GM18499 (cell line): Measurements from ENCODE around the gene SLC13A3.
"Not testable (repeated sequence)": the region's sequence is repeated elsewhere in the genome, so short reads cannot be mapped to it uniquely, and the experiment has no call there.

ENCODE experiments used
- ATAC-seq: cut with Tn5 transposase; IDR thresholded peaks from one replicate; pipeline ENCODE4 v1.9.1; 2021; ENCODE audit warnings: moderate number of reproducible peaks; ENCODE audit not compliant: insufficient read depth, unreplicated experiment

The SLC13A3 gene

DNA sequence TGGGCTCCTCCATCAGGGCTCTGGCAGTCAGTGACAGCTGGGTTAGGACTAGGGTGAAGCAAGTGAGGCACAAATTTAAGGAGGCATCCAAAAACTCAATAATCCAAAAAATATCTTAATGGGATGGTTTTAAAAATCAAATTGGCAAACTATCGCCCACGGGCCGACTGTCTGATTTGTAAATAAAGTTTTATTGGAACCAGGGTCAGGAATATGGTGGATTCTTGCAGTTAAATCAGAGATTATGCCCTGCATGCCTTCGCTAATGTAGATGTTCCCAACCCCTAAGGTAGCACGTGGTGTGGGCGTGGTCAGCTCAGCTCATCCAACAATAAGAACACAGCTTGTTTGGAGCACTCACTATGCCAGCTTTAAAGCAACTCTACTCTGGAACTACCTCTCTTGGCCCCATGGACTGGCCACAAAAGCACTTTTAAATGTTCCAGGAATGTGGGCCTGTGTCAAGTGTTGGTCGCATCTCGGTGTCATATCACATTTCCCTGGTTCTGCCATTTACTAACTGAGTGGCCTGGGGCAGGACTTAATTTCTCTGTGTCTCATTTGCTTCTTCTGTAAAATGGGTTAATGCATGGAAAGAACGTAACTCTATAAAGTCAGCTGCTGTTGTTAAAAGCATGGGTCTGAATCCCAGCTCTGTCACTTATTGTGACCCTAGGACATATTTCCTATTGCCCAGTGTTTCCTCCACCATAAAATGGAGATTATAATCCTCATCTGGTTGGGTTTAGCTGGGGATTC is 31.0 kb upstream of the SLC13A3 start:
- ATAC-seq = no peak

DNA sequence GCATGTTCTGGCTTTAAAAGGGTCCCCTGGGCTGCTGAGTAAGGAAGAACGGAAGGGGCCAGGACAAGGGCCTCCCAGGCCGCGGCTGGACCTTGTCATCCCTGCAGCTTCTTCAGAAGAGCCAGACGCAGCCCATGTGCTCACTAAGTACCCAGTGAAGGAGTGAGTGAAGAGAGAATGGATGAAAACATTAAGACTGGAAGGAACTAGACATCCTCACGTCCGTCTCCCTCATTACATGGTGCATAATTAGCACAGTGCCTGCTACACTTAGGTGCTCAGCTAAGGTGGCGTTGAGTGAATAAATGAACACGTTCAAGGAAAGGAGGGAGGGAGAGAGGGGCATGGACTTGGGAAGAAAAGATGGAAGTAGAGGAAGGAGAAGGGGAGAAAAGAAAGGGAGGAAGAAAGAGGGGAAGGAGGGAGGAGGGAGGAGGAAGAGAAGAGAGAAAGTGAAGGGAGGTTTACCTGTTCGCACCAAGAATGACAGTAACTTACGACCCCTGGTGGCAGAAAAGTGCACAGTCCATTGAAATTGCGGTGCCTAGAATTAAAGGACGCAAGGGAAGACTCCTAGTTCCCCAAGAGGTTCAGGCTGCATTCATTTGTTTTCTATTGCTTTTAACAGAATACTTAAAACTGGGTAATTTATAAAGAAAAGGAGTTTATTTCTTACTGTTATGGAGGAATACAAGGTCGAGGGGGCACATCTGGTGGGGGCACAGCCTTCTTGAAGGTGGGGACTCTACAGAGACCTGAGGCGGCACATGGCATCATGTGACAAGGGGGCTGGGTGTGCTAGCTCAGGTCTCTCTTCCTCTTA is 30.0 kb upstream of the SLC13A3 start:
- no peak for ATAC-seq

DNA sequence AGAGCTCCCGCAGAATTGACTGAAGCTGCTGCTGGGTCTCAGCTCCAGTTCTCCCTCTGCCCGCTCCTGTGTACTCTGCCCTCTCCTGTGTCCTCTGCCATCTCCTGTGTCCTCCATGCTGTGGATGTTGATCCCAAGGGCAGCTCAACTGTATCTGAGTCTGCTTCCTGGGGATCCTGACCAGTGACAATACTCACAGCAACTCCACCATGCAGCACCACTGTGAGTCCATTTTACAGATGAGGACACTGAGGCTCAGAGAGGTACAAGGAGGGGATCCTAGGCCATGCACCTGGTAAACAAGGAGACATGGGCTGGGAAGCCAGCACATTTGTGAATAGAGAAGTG is 29.4 kb upstream of the SLC13A3 start:
- ATAC-seq = no peak

DNA sequence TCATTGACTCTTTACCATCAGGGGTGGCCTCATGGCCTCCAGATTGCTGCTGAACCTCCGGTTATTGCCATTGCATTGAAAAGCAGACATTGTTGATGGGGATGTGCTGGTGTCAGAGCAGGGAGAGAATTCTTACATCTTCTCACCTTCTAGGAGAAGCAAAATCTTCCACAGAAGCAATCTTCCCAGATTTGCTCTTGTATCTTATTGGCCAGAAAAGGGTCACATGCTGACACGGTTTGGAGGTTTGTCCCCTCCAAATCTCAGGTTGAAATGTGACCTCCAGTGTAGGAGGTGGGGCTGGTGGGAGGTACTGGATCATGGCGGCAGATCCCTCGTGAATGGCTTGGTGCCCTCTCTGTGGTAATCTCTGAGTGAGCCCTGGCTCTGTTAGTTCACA is 27.3 kb upstream of the SLC13A3 start:
- ATAC-seq = no peak

DNA sequence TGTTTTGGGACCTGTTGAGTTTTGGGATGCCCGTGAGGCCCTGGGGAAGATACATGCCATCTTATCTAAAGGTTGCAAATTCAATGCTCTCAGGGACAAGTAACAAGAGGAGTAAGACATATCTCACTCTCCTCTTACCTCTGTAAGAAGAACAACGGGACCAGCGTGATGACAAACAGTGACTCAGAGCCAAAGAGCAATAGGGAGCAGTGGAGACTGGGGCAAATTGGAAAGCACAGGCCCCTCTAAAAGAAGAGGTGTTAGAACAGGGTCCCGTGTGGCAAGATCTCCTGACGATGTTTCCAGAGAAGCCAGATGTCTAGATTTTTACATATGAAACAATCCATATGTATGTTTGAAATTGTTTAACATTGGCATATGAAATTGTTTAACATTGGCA is 26.3 kb upstream of the SLC13A3 start:
- ATAC-seq = no peak

DNA sequence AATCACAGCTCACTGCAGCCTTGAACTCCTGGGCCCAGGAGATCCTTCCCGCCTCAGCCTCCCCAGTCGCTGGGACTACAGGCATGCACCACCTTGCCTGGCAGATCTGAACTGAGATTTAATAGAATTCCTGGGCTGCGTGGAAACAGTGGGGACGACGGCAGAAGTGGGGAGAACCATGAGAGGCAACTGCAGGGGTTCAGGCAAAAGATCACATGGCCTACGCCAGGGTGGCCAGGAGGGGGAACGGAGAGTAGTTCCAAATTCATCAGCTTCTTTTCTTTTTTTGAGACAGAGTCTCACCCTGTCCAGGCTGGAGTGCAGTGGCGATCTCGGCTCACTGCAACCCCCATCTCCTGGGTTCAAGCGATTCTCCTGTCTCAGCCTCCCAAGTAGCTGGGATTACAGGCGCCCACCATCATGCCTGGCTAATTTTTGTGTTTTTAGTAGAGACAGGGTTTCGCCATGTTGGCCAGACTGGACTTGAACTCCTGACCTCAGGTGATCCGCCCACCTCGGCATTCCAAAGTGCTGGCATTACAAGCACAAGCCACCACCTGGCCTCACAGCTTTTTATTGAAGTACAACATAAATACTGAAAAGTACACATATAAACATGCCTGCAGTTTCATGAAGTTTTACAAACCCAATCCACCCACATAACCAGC is 25.5 kb upstream of the SLC13A3 start:
- ATAC-seq = not testable (repeated sequence)

DNA sequence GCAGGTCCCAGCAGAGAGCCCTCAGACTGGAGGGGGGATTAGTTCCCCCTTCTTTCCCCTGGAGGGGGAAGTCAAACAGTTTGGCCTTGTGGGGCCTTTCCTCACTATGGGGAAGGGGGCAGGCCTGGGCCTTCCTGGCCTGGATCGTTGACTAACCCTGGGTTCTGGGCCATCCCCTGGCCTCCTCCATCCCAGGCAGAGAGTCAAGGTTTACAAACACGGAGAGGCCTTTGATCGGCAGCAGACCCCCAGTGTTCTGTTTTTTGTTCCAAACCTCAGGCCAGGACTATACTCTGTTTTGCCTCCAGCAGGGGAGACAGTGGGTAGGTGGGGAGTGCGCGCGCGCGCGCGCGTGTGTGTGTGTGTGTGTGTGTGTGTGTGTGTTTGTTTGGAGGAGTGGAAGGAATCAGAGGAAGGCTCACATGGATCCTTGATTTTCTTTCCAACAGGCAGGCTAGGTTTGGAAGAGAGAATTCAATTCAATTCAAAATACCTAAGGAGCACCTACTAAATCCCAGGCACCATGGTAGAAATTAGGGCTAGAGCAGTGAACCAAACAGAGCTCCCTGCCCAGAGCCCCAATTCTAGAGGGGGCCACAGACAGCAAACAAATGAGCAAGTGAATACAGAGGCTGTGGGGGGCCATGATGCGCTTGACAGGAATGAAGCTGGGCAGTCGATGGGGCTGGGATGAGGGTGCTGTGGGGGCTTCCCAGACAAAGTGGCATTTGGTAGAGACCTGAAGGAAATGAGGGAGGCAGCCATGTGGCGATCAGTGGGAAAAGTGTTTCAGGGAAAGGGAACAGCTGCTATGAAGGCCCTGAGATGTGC is 23.2 kb upstream of the SLC13A3 start:
- ATAC-seq = no peak

DNA sequence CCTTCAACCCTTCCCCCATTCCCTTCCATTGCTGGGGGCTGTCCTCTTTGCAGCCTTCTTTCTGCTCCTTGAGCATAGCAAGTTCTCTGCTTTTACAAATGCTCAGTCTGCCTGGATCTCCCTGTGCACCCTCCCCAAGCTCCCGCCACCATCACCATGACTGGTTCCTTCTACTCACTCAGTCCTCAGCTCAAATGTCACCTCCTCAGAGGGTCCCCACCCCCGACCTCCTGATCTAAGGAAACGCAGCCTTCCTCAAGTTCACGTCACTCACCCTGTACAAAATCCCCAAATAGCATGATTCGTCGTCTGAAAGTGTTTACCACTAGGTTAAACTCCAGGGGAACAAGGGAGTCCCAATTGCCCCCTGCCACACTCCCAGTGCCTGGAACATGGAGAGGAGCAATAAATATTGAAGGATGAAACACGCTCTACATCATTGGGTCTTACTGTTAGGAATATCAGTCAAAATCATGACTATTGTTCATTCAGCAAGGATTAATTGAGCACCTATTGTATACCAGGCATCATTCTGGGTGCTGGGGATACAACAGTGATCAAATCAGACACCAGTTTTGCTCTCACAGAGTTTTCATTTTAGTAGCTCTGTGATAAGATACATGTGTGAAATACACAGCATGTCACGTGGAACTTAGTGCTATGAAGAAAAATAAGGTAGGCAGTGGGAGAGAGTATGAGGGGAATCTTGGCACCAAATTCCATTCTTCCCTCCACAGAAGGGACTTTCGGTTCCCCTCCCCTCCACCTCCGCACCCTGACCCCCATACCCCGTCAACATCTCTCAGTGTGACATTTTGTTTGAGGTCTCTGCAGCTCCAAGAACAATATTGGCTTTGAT is 22.4 kb upstream of the SLC13A3 start:
- ATAC-seq = no peak

DNA sequence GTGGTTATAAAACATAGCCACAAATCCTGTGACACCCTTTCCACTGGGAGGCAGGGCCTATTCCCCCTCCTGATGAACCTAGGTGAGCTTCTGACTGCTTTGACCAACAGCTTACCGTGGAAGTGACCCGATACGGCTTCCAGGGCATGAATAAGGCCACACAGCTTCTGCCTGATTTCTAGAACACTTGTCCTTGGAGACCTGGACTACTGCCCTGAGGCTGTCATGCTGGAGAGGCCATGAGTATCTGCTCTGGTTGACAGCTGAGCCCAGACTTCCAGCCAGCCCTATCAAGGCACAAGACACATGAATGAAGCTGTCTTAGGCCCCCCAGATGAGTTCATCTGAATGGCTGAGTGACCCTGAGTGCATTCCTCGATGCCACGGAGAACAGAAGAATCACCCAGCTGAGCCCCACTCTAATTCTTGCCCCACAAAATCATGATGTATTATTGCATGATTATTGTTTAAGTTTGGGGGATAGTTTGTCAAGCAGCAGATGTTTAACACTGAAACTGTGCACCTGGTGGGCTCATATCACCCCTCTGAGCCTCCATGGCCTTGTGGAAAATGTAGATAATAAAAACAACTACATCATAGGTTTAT is 21.4 kb upstream of the SLC13A3 start:
- ATAC-seq = no peak

DNA sequence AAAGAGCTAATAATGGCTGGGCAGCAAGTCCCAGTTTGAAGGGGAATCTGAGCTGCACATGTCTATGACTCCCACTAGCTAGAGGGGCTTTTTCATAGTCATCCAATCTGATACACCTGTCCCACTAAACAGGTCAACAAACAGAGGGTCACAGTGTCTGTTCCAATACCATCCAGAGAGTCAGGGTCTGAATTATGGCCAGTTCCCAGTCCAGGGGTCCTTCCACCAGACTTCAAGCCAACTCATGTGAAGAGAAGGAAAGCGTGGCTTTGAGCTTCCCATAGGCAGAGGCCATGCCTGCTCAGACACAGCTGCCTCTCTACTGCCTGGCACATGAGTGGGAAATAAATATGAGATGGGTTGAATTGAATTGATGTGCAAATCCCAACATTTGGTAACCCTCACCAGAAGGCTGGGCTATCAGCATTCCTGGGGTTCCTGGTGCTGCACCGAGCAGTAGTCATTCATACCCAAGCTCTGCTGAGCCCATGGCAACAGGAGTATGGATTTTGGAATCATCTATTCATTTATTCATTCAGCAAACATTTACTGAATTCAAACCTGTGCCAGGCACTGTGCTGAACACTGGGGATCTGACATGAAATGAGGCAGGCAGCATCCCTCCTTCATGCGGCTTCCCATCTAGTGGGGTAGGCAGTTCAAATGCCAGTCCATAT is 20.7 kb upstream of the SLC13A3 start:
- no peak for ATAC-seq

DNA sequence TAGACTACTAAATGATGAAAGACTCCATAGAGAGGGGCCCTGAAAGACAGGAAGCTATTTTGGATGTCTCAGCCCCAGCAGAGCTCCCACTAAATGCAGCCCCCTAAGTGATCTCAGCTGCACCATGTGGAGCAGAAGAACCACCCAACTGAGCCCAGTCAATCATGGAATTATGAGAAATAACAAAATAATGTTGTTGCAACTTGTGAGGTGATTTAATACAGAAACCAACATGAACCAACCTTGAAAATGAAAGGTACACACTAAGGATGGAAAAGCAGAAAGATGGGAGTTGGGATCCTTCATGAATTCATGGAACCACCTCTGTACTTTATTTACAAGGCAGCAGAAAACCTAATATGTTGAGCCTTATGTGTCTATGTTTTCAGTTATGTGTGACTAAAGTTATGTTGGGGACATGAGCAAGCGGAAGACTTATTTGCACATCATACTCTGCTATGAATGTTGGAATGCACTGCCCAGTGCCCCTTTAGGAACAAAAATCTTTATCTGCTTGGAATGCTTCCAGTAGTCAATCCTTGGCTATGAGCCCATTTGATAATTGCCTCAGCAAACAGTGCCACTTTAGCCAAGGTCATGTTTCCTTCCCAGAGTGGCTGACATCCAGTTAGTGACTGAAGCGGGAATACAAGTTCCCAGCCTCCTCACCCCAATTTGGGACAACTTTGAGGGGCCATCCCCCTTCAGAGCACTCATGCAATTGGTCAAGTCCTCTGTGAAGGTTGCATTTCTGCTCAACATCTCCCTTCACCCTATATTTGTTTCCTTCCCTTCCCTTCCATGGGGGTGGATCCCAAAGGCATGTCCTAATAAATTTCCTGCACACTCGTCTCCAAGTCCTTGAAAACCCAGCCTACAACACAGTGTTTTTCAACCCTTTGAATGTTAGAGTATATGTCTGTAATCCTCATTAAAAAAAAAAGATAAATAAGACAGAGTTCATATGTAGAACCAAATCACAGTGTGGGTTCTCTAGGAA is 19.6 kb upstream of the SLC13A3 start:
- no peak for ATAC-seq

DNA sequence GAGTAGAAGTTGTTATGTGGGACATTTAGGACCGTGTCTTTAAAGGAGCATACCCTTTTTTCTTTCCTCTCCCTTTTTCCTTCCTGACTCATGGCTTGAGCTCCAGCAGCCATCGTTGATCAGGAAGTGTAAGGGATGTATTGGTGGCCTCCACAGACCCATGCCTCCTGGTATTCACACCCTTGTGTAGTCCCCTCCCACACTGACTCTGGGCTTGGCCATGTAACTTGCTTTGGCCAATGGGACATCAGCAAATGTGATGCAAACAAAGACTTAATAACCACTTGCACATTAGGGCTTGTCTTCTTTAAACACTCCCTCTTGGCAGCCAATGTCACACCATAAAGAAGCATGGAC is 18.9 kb upstream of the SLC13A3 start:
- no peak for ATAC-seq

DNA sequence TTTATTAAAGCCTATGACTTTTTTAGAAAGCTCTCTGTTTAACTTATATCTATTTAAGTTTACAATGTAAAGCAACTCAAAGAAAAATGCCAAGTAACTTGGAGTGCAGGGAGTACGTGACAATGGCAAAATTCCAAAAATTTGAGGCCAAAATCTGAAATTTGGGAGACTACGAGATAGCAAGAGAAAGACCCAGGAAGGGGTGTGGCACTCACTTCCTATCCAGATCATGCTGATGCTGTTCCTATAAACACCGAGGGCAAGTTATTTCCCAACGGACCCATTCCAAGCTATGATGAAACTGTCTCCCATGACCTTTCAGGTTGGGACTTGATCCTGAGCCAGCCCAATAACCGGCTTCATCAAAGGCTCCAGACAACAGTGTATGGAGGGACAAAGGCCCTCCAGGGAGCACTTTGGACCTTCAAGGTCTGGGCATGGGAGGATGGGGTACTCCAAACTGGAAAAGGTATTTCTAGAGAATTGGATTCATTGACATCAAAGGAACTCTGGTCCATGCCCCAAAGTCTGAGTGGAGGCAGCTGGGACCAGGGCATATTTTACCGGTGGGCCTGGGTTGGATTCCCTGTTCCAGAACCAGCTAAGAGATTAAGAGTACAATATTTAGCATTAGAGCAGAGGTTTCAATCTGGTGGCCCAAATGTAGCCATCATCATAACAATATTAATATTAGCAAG is 15.7 kb upstream of the SLC13A3 start:
- ATAC-seq = no peak

DNA sequence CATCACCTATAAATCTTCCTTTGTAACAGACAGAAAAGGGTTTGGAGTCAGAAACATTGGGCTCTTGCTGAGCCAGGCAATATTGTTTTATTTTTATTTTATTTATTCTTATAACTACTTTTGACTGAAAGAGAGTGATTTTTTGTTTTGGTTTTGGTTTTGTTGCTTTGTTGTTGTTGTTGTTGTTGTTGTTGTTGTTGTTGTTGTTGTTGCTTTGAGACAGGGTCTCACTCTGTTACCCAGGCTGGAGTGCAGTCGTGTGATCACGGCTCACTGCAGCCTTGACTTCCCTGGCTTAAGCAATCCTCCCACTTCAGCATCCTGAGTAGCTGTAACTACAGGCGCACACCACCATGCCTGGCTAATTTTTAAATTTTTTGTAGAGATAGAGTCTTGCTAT is 15.0 kb upstream of the SLC13A3 start:
- ATAC-seq = no peak

DNA sequence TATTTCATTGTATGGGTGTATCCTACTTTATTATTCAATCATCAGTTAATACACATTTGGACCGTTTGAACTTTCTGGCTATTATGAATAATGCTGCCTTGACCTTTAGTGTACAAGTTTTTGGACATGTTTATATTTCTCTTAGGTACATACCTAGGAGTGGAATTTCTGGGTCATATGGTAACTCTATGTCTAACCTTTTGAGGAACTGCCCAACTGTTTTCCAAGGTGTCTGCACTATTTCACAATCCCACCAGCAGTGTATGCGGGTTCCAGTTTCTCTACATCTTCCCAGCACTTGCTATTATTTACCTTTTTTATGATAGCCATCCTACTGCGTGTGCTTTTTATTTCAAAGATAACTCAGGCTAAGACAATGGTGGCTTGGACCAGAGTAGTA is 14.3 kb upstream of the SLC13A3 start:
- no peak for ATAC-seq

DNA sequence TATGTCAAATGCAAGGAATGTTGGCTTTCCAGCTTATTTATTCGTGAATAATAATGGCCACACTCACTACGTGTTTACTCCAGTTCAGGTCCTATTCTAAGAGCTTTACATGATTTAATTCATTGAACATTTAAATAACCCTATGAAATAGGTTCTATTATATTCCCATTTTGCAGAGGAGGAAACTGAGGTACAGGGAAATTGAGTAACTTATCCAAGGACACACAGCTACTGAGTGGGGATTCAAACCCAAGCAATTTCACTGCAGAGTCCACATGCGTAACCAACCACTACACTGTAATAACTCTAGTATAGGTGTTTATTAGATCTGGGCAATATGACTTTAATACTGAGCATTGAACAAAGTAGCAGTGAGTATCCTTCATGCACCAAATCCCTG is 12.3 kb upstream of the SLC13A3 start:
- ATAC-seq = no peak

DNA sequence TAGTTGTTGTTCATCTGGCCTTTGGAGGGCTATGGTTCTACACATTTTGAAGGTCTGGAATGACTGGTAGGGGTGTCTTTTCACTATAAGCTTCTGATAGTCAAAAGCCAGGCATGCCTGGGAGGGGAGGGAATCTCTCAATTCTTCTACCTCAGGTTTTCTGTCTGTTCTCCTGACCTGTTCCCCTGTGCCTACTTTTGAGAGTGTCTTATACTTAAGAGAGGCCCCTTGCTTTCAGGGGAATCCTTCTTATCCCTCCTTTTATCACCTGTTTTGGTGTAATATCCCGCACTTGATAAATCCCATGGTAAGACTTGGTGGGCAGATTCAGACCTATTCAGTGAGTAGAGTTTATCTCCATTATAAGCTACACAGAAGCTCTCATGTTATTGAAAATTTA is 10.4 kb upstream of the SLC13A3 start:
- ATAC-seq = no peak
